CD4-positive, alpha-beta T cell treated with Interleukin-2 at 100 ng/mL for 4 hours (primary cell): ENCODE results near the gene PHACTR3.
"Not testable (repeated sequence)": the region's sequence is repeated elsewhere in the genome, so short reads cannot be mapped to it uniquely, and the experiment has no call there.

Source experiments
- DNase-seq: peaks from one replicate; pipeline ENCODE4 v3.0.0-alpha.2; 2020; ENCODE audit warnings: low spot score

Gene PHACTR3

DNA sequence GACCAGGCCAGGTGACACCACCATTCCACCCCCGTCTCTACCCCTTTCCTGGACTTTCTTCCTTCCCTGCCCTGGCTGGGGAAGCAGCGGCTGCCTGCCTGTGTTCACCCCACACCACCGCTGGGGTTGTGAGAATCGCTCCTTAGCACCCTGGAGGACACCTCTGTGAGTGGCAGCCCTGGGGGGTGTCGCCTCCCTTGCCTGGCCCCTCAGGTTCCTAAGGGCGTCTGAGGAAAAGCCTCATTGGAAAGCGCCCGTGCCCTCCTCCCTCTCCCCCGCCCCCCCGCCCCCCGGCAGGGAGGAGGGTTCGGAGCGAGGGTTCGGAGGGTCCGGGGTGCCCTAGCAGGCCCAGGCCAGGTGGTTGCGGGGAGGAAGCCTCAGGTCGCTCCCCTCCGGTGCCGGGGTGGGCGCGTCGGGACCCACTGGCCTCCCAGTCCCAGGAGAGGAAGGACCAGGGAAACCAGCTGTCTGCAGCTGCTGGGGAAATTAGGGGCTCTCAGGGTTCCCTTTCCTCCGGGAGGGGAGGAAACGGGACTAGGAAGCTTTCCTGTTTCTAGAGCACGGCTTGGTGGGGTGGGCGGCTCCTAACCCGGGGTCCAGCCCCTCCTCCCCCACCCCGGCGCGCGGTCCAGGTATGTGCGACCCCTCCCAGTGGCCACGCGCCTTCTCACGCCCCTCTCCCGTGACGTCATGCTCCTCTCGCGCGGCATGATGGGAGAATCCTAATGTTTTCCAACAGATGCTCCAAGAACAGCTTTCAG, at the start of gene PHACTR3:
PHACTR3 (plus strand) TSS at position 760 of the 761 bp plus-strand sequence. CDS start 475 bp downstream, outside the sequence.
- no peak for DNase-seq

DNA sequence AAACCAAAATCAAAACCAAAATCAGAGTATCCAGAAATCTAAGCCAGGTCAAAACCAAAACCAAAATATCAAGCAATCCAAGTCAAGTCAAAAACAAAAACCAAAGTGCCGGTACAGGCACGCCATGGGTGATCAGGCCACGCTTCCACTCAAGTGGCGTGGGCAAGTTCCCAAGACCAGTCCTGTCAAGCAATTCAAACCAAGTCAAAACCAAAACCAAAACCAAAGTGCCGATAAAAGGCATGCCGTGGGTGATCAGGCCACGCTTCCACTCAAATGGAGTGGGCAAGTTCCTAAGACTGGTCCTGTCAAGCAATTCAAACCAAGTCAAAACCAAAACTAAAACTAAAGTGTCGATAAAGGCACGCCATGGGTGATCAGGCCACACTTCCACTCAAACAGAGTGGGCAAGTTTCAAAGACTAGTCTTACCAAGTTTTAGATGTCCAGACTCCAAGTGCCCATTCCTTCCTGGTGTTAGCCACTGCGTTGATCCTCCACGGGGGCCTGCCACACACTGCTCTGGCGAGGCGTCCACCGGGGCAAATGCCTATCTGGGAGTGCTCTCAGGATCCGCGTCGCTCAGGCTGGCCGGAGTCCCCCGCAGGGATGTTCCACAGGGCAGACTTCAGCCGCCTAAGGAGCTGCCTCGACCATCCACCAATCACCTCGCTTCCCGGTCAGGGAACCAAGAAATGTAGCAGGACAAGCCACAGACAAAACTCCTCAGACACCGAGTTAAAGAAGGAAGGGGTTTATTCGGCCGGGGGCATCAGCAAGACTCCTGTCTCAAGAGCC, 46.4 kb upstream of the PHACTR3 start:
- DNase-seq = not testable (repeated sequence)

DNA sequence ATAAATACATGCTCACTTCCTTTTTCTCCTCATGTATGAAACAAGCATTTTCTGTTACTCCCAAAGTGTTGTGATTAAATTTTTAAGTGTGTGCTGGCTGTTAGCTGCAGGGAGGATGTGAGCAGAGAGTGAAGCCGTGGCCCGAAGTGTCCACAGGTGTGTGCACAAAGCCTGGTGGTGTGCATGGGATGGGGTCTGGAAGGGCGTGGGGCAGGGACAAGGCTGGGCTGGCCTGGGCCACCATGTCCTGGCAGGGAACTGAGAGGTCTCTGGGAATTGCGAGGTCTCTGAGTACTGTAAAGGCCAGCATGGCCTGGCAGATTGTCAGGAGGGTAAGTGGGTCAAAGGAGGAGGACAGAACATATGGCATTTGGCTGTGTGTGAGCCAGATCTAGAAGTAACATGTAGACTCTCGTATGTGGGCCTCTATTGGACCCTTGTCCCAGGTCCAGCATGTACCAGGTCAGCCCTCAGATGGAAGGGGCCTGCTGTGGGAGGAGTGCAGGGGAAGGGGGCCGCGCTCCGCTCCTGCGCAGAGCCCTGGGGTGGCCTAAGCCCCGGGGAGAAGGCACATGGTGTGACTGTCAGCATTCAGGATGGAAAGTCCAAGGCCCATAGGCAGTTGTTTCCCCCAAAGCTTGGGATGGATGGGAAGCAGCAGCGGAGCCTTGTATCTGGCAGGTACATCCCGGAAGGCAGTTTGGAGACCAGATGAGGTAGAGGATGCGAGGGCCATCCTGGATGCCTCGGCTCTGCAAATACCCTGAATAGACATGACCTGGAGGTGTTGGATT, 45.1 kb upstream of the PHACTR3 start:
- no peak for DNase-seq

- DNase-seq = no peak
Observed at GRCh38 chr20:59559863-59560262, 44.5 kb upstream of the PHACTR3 start.

- DNase-seq = no peak
Observed at GRCh38 chr20:59560588-59561227, 43.6 kb upstream of the PHACTR3 start.

GRCh38 chr20:59561228-59561605, 43.1 kb upstream of the PHACTR3 start:
- DNase-seq = no peak

DNA sequence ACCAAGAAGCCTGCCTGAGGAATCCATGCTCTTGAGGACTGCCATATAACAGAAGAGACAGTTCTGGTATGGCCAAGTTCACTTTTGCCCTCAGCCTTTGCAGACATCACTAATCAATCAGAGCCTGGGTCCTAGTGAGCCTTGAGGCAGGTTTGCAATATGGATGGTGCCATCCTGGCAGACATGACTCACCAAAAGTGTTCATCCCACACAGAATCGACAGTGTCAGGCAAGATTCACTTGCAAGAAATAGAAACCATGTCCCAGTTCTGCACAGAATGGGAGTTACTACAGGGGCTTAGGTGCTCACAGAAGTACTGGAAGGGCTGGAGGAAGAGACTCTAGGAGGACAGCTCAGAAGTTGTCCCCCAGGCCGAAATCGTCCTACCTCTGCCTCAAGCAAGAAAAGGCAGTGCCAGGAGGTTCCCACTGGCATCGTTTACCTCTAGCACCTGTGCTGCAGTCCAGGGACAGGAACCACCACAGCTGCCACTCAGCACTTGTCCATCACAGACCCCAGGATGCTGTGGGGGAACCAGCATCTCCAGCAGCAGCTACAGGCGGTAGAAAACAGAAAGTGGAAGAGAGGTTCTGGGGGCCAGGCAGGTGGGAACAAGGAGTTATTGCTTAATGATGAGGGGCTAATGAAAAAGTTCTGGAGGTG, 42.6 kb upstream of the PHACTR3 start:
- DNase-seq = no peak

GRCh38 chr20:59564171-59564570, 40.2 kb upstream of the PHACTR3 start:
- no peak for DNase-seq

- DNase-seq = no peak
Observed at GRCh38 chr20:59564943-59565342, 39.4 kb upstream of the PHACTR3 start.

DNA sequence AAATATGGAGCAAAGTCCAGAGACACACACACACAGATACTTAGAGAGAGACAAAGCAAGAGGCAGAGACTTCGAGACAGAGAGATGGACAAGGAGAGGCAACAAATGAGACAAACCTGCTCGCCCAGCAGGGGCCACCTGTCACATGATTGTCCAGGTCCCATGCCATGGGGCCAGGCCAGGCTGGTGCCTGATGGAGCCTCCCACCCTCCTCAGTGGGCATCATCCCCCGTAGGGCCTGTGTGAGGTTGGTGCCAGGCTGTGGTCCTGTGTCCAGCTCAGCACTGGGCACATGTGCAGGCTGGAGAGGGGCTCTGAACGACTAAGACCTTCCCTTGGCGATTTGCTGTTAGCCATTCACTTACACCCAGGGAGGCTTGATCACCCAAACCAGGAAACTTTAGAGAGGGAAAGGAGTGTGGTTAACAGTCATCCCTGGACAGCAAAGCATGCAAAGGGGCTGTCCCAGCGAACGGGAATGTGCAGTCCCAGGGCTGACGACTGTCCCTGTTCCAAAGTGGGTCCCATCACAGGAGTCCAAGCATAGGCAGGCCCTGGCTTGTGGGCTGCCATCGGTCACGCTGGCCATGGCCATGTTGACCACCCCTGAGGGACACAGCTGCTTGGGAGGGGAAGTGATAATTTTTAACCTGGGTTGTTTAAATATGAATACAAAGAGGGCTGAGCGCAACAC, 38.4 kb upstream of the PHACTR3 start:
- no peak for DNase-seq

DNA sequence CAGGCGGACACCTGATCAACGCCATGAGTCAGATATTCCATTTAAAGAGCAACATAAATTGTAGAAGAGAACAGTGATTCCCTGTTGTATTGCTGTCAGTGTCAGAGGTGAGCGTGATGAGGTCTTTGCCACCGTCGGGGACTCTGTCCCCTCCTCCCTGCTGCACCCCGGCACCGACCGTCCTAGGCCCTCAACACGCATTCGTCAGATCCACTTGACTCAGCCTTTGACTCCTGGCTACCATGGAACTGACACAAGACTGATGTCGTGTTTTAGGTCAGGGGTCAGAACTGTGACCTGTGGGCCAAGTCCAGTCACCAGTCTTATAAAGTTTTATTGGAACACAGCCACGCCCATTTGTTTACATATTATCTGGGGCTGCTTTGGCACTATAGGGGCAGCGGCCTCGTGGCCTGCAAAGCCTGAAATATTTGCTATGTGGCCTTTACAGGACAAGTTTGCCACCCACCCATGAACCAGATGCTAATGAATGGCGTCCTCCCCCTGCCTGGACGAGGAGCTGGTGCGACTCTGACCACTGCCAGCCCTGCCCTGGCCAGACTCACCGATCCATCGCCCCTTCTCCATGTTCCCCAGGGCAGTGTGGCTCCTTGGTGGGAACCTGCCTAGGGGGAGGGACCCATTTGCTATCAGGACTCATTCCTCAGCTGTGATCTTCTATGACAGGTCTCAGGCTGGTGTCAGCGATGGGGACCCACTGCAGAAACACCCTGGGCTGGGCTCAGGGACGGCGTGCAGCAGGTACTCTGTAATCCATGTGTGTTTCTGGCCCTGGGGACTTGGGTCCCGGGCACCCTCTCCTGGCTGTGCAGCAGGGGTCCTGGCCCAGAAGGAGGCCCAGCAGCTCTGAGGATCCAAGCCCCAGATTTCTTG, 37.5 kb upstream of the PHACTR3 start:
- DNase-seq = no peak

DNA sequence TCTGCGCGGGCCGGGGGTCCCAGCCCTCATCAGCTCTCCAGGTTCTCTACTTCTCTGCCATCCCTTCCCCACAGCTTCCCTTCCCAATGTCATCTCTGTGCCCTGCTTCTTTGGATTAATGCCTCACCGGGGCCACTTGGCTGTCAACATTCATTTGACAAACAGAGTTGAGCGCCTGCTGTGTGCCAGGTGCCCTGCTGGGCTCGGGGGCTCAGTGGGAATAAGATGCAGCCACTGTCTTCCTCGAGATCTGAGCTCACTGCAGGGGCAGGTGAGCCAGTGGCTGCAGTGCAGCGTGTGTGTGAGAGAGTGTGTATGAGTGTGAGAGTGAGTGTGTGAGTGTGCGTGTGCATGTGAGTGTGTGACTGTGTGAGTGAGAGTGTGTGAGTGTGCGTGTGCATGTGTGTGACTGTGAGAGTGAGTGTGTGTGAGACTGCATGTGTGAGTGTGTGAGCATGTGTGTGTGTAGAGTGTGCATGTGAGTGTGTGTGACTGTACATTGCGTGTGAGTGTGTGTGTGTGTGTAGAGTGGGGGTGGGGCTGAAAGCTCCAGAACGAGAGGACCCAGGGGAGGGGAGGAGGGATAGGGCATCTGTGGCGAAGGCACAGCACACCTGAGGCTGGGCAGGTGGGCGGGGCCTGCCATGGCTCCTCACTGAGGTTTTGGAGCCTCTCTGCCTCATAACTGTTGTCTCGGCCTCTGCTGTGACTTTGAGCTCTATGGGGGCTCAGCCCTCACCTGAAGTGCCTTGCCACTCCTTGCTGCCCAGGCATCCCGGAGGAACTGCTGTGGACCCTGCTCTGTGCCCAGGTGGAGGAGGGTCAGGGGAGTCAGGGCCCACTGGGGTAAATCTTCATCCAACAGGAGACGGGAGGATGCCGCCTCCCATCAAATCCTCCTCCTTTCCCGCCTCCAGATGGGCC, 36.5 kb upstream of the PHACTR3 start:
- DNase-seq = no peak

DNA sequence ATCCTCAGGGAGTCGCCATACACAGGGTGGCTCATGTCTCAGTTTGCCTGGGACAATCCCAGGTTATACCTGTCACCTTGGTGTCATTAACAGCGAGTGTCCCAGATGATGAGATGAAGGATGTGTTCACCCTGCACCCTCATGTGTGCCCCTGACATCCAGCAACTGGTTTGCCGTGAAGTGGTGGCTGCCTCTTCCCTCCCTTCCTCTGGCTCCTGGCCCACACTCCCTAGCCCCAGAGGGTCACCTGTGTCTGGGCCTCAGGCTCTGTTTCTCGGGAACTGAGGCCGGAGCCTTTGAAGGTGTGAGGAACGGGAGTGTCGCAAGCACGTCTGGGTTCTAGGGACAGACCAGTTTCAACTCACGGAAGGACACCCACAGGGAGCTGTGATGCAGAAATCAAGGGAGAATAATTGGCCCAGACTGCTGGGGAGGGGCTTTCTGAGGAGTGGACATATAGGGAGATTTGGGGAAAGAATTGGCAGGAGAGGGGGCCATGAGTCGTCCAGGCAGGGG, 35.8 kb upstream of the PHACTR3 start:
- DNase-seq = no peak

DNA sequence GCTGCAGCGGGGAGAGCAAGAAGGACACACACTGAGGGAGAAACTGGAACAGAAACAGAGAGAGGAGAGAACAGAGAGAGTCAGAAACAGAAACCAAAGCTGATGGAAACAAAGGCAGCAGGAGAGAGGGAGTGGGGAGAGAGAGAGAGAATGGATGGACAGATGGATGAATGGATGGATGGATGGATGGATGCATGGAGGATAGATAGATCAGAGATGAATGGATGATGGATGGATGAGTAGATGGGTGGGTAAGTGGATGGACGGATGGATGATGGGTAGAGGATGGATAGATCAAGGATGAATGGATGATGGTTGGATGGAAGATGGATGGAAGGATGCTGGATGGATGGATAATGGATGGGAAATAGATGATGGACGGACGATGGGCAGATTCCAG, 35.0 kb upstream of the PHACTR3 start:
- DNase-seq = no peak

- no peak for DNase-seq
Observed at GRCh38 chr20:59571151-59571550, 33.2 kb upstream of the PHACTR3 start.

DNA sequence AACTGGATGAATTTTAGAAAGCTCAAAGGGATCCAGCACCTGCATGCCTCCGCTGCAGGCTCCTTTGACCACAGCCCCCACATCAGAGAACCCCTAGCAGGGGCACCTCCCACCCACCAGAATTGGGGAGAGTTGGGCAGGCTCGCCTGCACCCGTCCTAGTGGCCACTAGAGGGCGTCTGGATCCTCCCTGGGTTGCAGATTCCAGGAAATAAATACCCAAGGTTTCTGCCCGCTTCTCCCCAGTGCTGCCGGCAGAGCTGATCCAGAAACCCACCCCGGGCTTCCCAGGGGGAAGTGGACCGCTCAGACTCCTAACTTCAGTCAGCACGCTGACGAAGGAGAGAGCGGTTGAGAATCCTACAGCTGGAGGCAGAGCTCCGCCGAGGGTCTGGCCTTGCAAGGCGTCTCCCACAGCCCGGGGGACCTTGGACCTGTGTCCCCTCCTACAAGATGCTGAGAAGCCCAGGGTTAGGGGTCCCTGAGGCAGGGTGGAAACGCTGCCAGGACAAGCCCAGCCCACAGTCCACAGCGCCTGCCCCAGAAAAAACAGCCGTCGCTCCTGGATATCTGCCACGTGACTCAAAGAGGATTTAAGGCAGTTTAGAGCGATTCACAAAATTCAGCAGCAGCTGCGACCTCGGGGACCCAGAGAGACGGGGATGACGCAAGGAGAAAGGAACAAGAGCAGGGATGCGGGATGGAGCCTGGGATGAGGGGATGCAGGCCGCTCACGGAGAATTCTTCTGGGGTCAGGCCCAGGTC, 32.6 kb upstream of the PHACTR3 start:
- DNase-seq = peak; percentile 46

DNA sequence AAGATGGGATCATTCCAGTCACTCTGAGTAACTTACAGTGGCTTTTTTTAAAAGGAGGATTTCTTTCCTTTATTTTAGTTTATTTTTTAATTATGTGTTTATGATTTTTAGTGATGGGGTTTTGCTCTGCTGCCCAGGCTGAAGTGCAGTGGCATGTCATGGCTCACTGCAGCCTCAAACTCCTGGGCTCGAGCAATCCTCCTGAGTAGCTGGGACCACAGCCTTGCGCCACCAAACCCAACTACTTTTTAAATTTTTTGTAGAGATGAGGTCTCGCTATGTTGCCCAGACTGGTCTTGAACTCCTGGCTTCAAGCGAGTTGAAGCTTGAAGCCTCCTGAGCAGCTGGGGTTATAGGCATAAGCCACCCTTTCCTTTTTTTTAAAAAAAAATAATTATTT, 31.8 kb upstream of the PHACTR3 start:
- no peak for DNase-seq

GRCh38 chr20:59573837-59574236, 30.5 kb upstream of the PHACTR3 start:
- DNase-seq = no peak
